Endodermal cell (in vitro differentiated cells): ENCODE measurements around the gene ABAT. TPM values are rescaled to one million over a fixed set of nuclear protein-coding genes. Genes with fewer than 3 reads are reported as not detected.

Experiments
- DNase-seq: peaks from one replicate; pipeline ENCODE4 v3.0.0-alpha.2; 2017
- H3K27ac ChIP-seq: 2 replicates; pipeline ENCODE4 v1.5.1; 2013; ENCODE audit warnings: mild to moderate bottlenecking, low read depth, low read length, moderate library complexity
- H3K27me3 ChIP-seq: 2 replicates; pipeline ENCODE4 v1.6.1; 2013; ENCODE audit warnings: mild to moderate bottlenecking, low read length, moderate library complexity; ENCODE audit not compliant: insufficient read depth, control insufficient read depth, poor library complexity, severe bottlenecking
- H3K36me3 ChIP-seq: 2 replicates; pipeline ENCODE4 v1.7.0; 2013; ENCODE audit warnings: mild to moderate bottlenecking, low read length, moderate library complexity; ENCODE audit not compliant: control insufficient read depth, insufficient read depth
- H3K4me1 ChIP-seq: one replicate; pipeline ENCODE4 v1.7.0; 2013; ENCODE audit warnings: low read length; ENCODE audit not compliant: control insufficient read depth, insufficient read depth
- H3K4me3 ChIP-seq: 2 replicates; pipeline ENCODE4 v1.5.1; 2013; ENCODE audit warnings: mild to moderate bottlenecking, low read length, moderate library complexity
- H3K9ac ChIP-seq: 2 replicates; pipeline ENCODE4 v1.6.1; 2013; ENCODE audit warnings: mild to moderate bottlenecking, low read length, moderate library complexity; ENCODE audit not compliant: poor library complexity, severe bottlenecking; ENCODE audit errors: extremely low read depth
- H3K9me3 ChIP-seq: 2 replicates; pipeline ENCODE4 v1.6.1; 2013; ENCODE audit warnings: mild to moderate bottlenecking, low read length, moderate library complexity; ENCODE audit not compliant: control insufficient read depth
- H3K27ac Mint-ChIP-seq: 2 replicates; pipeline ENCODE4 v1.8.0; 2020; ENCODE audit warnings: mixed read lengths
- H3K27me3 Mint-ChIP-seq: 2 replicates; pipeline ENCODE4 v1.8.0; 2021; ENCODE audit warnings: mild to moderate bottlenecking, mixed read lengths; ENCODE audit not compliant: insufficient read depth
- H3K36me3 Mint-ChIP-seq: 2 replicates; pipeline ENCODE4 v1.8.0; 2020; ENCODE audit warnings: low read depth, mixed read lengths
- H3K4me1 Mint-ChIP-seq: 2 replicates; pipeline ENCODE4 v1.8.0; 2020; ENCODE audit warnings: mixed read lengths
- H3K4me3 Mint-ChIP-seq: 2 replicates; pipeline ENCODE4 v1.8.0; 2020; ENCODE audit warnings: mild to moderate bottlenecking, moderate library complexity, mixed read lengths
- H3K9me3 Mint-ChIP-seq: 2 replicates; pipeline ENCODE4 v1.8.0; 2020; ENCODE audit warnings: mild to moderate bottlenecking, mixed read lengths
- CTCF ChIP-seq: fragments of 200-600 bp; sonication (generic); conservative IDR thresholded peaks from 2 replicates; pipeline ENCODE4 v1.5.0; 2021; ENCODE audit warnings: antibody characterized with exemption, mild to moderate bottlenecking
- WGBS, 2 experiments: methylation state at CpG; one replicate each; pipeline versions ENCODE4 v1.1.5 to v1.1.7; 2013; ENCODE audit warnings: missing lambda C conversion rate in 2 of 2, mixed read lengths in 1 of 2; ENCODE audit not compliant: insufficient coverage in 1 of 2, insufficient read length in 1 of 2; 5-methylcytosine and 5-hydroxymethylcytosine counted together
- total RNA-seq, 2 donors: library from RNA; stranded (reverse); fragmentation: NEBNext Ultra II Directional in 1 of 2; extraction: Animal tissue kit (Norgen Biotek cat#: 25700) in 1 of 2; gene quantifications; 2 replicates in 1 of 2; 3 replicates in 1 of 2; pipeline ENCODE4 v1.2.1, GENCODE V29; 2021

The ABAT gene
- total RNA-seq, 2 donors from 2014 or later: 9.7 to 13.6 TPM

- DNase-seq: no peak
- WGBS, 2 experiments: 91 to 92% methylated on average over 6 to 9 of the region's 9 CpGs
- H3K9ac ChIP-seq: no peak overlapping the region
- H3K9me3 ChIP-seq: no peaks in the 10 kb centered on the region
- H3K9me3 Mint-ChIP-seq: no peaks in the 10 kb centered on the region
- no peaks in the 10 kb centered on the region for H3K27me3 ChIP-seq
- H3K36me3 ChIP-seq: peaks cover 75% of the 10 kb centered on the region
- peaks cover 65% of the 10 kb centered on the region for H3K36me3 Mint-ChIP-seq
- H3K27ac ChIP-seq: peak overlapping the region; percentile 9
- H3K4me3 Mint-ChIP-seq: no peak overlapping the region
- H3K4me1 Mint-ChIP-seq: peaks cover 15% of the 10 kb centered on the region
- no peak for TF ChIP-seq CTCF
- peak overlapping the region; percentile 63 for H3K27ac Mint-ChIP-seq
- H3K27me3 Mint-ChIP-seq: no peaks in the 10 kb centered on the region
- H3K4me3 ChIP-seq: no peak overlapping the region
- peaks cover 10% of the 10 kb centered on the region for H3K4me1 ChIP-seq
Observed at GRCh38 chr16:8631373-8631772, 43.0 kb upstream of the ABAT start.

- Mint-ChIP-seq H3K27ac (peak overlapping the region; percentile 63), H3K9me3 (no peaks in the 10 kb centered on the region), H3K27me3 (no peaks in the 10 kb centered on the region), H3K36me3 (peaks cover 66% of the 10 kb centered on the region), H3K4me1 (peaks cover 15% of the 10 kb centered on the region), H3K4me3 (no peak overlapping the region)
- Histone ChIP-seq H3K4me1 (peaks cover 10% of the 10 kb centered on the region), H3K9me3 (no peaks in the 10 kb centered on the region), H3K36me3 (peaks cover 78% of the 10 kb centered on the region), H3K27ac (peak overlapping the region; percentile 9), H3K27me3 (no peaks in the 10 kb centered on the region), H3K9ac (no peak overlapping the region), H3K4me3 (no peak overlapping the region)
- WGBS, 2 experiments: 68 to 77% methylated on average over 10 to 15 of the region's 15 CpGs
- TF ChIP-seq CTCF: no peak
- no peak for DNase-seq
Observed at GRCh38 chr16:8631818-8632465, 42.5 kb upstream of the ABAT start.

- H3K4me3 Mint-ChIP-seq: no peak overlapping the region
- peaks cover 64% of the 10 kb centered on the region for H3K36me3 Mint-ChIP-seq
- no peaks in the 10 kb centered on the region for H3K27me3 Mint-ChIP-seq
- Histone ChIP-seq H3K4me3 (no peak overlapping the region), H3K36me3 (peaks cover 78% of the 10 kb centered on the region), H3K9me3 (no peaks in the 10 kb centered on the region), H3K9ac (no peak overlapping the region), H3K27ac (no peak overlapping the region), H3K27me3 (no peaks in the 10 kb centered on the region), H3K4me1 (peaks cover 10% of the 10 kb centered on the region)
- no peaks in the 10 kb centered on the region for H3K9me3 Mint-ChIP-seq
- no peak for TF ChIP-seq CTCF
- no peak overlapping the region for H3K27ac Mint-ChIP-seq
- 79 to 93% methylated on average over 2 to 5 of the region's 5 CpGs for WGBS, 2 experiments
- H3K4me1 Mint-ChIP-seq: peaks cover 15% of the 10 kb centered on the region
- DNase-seq: no peak
Observed at GRCh38 chr16:8632675-8633182, 41.7 kb upstream of the ABAT start.
